NCI-H187 (cell line): ENCODE data around the gene PRPF40B.
"Not testable (repeated sequence)": the region's sequence is repeated elsewhere in the genome, so short reads cannot be mapped to it uniquely, and the experiment has no call there.

Experiments used
- DNase-seq, 2 experiments: peaks; one replicate each; lab custom pipeline; 2025; lab: John Stamatoyannopoulos, UW

PRPF40B gene

DNA sequence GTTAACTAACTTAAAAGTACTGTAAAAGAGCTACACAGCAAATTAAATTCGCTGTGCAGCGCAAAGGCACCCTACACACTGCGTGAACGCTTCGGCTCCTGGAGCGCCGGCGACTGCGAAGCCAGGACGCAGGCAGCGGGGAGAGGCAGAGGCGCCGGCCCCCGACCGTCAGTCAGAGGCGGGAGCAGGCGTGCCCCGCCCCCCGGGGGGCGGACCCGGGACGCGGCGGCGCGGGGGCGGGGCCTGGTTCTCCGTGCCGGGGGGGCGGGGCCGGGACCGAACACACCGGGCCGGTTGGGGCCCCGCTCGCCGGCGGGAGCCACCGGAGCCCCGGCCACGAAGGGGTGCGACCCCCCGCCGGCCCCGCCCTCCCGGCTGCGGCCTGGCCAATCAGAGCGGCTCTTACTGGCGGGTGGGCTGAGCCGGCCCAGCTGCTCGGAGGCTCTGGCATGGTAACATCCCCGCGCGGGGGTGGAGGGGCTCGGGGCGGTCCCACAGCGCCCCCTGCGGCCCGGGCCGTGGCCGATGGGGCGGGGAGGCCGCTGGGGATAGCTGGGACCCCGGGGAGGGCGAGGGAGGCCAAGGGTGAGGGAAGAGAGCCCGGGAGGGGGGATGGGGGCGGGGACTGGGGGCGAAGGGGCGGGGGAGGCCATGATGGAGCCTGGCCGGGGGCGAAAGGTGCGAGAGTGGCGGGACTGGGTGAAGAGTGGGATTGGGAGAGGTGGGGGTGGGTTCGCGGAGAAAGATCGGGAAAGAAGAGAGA lies at the start of gene PRPF40B:
Gene PRPF40B (plus strand): TSS at position 420 of the 763 bp plus-strand sequence. CDS start 30 bp downstream, at position 450.
- peak; percentile 76 to 86 for DNase-seq

DNA sequence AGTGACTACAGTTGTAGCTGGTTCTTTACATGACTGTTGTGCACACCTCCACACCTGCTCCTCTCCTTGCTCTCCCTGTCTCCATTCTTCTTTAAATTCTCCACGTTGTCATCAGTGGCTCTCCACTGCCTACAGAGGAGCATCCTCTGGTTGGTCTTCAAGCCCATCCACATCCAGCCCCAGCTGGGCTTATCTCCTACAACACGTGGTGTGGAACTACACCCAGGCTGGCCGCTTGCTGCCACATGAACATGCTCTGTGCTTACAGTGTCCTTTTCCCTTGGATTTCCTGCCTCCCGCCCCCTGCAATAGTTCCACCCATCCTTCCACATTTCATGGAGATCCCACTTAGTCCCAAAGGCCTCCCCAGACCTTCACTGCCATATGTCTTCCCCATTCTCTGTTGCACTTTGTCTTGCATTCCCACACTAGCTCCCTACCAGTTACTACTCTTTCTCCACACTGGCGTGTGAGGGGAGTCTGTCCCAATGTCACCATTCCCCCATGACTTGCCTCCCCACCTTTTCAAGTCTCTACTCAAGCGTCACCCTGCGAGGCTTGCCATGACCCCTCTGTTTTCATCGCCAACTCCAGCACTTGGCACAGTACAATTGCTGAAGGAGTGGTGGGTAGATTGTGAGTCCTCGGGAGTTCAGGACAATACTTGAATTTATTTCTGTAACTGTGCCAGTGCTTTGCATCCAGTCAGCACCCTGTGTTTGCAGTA lies 45.6 kb upstream of the PRPF40B start:
- DNase-seq, result no peak

DNA sequence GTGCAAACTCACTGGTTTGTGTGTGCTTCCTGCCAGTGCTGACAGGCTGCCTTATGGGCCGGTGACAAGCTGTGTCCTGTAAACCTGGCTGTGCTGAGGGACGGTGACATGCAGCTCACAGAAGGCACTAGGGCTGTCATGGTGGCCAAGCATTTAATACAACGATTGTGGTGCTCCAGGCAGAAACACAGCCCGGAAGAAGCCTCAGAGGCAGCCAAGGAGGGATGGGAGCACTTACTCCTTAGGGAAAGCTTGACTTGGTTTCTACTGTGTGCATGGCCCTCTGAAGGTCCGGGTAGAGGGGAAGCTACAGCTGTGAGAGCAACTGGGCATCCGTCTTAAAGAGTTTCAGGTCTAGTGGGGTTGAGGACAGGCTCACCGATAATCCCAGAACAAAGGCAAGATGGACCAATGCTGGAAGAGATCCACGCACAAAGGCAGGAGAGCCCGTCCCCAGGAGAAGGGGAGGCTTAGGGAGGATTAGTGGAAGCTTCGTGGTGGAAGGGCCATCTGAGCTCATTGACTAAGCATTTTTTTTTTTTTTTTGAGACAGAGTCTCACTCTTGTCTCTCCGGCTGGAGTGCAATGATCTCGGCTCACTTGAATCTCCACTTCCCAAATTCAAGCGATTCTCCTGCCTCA lies 44.8 kb upstream of the PRPF40B start:
- no peak for DNase-seq

DNA sequence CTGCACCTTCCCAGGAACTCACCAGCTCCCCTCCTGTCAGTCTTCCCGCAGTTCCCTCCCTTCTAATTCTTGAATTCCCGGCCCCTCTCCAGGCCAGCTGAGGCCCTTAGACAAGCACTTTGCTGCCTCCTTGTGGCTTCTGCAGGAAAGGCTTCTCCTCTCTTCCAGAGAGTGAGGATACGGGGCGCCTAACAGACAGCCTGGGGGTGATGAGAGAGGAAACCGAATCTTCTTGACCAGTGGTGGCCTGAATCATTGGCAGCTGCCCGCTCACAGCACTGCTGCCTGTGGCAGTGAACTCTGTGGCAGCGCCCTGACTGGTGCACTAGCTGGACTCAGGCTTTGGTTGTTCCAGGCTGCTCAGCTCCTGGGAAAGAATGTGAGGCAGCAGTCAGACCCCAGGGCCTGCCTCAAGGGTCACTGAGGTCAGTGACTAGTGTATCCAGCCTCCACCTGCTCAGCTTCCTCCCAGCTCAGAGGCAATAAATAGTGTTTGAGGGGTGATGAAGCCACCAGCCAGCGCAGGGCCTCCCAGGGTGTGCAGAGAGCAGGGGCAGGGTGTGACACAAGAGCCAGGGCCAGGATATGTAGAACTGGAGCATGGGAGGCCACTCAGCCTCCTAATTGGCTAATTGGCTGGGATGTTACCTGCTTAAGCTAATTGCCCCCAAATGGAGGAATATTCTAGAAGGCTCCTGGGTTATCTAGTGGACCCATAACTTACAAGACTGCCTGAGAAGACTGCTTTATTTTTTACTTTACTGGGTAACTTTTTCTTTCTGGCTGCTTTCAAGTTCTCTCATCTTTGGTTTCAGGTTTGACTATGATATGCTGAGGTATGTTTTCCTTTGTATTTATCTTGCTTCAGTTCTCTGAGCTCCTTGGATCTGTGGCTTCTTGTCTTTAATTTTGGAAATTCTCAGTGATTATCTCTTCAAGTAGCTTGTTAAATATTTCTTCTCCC lies 42.5 kb upstream of the PRPF40B start:
- DNase-seq, result peak; percentile 35 to 84

DNA sequence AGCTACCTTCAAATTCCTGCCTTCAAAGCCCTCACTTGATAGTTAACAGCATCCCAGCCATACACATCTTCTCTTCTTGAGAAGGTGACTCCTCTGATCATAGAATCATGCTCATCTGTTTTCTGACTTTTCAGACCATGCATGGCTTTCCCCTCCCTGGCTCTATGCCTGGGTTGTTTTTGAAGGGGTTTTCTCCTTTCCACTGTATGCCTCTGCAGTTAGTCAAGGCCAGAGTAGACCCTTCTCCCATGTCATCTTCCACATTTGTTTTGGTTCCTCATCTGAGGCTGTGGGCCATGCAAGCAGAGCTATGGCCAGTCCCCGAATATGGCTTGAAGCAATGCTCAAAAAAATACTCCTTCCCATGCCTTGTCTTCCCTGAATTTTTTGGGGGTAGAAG lies 41.2 kb upstream of the PRPF40B start:
- DNase-seq, result no peak

DNA sequence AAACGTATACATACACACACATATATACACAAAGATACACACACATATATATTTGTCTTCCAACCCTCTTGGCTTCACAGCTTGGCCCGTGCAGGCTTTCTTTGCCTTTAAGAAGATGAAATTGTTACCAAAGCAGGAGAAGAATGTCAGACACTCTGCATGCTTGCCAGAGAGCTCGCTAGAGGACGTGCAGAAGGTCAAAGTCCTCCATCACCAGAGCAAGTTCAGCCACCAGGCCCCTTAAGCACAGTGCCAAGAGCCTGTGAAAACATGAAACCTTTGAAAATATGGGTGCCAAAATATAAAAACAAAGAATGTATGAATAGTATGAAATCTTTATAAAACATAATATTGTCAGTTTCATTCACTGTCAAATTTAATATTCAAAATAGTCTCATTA lies 40.5 kb upstream of the PRPF40B start:
- DNase-seq, result no peak

DNA sequence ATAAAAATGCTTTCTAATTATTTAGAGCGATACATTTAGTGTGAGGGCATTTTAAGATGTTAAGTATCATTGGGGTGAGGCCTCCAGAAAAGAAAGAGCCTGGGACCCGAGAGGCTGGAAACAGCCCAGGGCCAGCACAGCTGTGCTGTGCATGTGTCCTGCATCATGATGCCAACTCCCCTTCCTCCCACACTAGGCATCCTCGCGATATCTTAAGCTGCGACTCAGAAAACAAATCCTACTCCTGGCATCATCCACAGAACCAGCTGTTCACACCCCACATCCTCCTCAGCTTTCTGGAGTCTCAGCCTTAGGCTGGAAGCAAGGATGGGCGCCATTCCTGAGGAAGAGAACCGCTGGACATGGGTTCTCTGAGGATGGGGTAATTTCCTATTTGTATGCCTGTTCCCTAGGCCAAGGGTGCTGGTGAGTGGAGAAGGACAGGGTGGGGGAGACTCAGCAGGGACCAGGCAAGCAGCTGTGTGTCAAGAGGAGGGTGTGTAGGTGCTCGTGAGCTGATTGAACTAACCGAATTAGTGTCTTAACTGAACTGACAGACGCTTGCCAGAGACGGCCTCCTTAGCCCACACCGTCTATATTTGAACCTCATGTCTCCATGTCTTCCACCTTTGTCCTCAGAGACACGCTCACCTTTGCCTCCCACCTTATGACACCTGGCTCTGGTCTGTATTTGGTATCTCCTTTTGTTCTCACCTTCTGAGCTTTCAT lies 39.8 kb upstream of the PRPF40B start:
- DNase-seq, result no peak

DNA sequence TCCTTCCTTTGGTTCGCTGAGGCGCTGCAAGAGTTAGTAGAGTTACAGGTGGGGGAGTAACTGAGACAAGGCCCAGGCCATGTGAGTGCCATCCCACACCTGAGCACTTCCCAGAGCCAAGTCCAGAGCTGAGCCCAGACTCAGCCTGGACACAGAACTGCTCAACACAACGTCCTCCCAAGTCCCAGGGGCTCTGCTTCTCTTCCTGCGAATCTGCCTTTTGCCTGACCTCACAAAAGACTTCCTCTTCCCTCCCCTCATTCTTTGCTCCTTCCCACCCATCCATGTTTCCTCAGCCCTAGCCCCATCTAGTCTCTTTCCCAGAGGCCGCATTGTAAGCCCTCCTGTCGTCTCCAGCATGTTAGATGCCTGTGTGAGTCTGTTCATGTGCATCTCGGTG lies 38.8 kb upstream of the PRPF40B start:
- DNase-seq, result no peak

DNA sequence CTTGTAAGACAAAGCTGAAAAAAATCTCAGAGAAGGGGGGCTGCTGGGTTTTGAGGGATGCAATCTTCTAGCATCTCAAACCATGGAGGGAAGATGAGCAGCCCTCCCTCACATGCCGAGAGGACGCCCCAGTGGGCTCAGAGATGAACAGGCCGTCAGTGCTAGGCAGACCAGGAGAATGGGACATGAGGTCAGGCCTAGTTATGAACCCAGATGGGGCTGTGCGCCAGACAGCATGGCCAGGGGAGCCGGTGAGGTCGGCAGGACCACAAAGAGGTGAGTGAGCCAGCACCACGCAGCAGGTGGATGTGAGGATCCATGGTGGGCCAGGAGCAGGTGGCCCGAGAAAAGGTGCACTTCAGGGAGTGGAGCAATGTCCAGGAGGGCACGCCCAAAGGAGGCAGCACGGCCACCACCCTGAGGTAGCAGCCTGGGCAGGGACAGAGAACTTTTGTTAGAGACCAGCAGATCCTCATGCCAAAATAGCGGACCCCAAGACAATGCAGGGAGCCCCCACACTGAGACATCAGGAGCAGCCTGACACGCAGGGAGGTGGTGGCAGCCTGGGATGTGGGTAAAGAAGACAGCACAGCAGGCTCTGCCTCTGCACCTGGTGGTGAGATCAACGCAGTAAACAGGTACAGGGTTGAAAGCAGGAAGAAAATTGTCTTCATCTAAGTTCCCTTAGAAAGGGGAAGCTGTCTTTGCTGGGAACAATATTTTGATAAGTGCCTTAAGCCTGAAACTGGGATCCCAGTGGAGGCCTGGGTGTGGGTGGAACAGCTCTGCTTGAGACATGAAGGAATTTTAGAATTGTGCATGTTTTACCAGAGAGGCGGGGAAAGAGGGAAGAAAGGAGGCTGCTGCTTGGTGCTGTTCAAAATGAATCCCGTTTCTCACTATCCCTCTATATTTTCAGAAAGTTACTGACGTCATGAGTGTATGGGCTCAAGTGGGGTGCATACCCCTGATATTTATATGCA lies 37.6 kb upstream of the PRPF40B start:
- no peak for DNase-seq

DNA sequence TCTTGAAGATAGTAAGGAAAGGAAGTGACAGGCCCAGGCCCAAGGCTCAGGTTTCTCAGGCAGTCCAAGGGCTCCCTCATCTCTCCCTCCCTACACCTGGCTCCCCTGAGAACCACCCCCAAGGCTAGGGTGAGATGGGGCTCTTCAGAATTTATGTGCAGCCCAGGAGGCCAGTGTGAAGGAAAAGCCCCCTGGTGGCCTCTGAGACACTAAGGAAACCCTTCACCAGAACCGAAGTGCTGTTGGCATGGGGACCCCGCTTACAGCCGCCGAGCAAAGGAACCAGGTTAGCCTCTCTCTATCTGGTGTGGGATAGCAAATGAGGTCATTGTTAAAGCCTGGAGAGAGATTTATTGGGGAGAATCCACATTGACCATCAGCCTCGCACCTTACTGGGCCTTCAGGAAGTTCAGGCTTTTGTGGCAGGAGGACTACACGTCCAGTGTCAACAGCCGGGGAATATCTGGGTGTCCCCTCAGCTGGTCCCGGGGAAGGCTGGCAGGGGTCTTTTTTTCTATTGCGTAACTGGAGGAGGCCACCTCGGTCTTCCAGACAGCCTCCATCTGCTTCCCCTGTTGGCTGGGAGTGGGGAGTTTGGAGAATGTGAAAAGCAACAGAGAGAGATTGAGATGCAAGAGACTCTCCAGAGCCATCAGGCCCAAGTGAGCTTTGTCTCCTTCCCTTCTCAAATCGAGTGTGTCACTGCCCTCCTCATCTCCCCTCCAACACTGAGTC lies 36.0 kb upstream of the PRPF40B start:
- no peak for DNase-seq

DNA sequence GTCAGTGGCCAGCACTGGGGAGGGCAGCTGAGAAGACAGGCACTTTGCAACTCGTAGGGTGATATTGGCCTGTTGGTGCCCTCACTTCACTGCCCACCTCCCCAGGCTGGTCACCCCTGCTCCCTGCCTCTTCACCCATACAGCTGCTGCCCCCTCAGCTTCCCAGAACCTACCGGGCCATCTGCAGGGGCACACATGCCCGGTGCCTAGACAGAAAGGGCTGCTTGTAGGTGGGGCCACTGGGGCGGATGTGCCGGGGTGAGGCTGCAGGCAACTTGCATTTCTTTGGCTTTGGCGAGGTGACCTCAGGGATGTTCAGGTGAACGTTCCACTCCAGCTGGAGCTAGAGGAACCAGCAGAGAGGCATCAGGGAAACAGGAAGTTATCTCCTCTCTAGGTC lies 35.1 kb upstream of the PRPF40B start:
- no peak for DNase-seq

DNA sequence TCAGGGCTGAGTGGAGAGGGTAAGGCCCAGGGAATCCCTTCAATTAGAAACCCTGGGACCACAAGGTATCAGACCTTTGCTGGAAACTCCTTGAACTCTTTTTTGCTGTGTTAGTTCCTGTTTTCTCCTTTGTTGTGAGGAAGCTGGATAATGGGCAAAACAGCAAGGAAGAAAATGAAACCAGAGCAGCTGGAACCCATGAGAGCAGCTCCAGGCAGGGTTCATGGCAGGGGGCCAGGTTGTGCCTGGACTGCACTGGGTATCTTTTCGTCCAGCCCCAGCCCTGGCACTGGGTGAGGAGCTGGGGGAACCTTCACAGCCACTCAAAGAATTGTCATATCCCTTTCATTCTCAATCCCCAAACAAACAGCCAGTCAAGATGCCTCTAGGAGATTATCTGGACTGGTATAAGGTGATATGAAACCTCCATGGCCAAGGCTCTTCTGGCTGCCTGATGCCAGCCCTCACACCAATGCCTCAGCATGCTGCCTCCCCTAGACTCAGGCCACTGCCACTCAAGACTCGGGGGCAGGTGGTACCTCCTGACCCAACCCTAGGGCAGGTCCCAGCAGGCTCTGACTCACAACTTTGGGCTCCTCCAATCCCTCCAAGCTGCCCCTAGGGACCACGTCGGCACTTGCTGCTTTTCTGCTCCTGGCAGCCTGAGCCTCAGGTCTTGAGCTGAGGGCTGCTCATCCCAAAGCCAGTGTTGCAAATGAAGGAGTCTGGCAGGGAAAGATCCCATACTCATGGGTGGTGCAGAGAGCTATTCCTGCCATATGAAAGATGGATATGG lies 34.4 kb upstream of the PRPF40B start:
- DNase-seq, result no peak

DNA sequence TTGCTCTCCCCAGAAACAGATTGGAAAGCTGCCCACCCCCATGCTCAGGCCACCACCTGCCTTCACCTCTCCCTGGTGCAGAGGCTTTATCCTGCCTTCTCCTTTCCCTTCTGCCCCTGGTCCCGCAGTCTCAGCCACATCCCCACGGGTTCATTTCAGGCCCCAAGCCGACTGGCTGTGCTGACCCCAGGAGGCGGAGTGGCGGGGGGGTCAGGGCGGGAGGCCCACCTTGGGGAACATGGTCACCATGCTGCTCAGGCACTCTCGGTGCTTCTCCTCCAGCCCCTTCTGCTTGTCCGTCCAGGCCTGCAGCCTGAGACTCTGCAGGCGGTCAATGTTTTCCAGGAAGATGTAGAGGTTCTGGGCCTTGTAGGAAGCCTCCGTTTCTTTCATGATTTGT lies 24.8 kb upstream of the PRPF40B start:
- DNase-seq, result no peak

DNA sequence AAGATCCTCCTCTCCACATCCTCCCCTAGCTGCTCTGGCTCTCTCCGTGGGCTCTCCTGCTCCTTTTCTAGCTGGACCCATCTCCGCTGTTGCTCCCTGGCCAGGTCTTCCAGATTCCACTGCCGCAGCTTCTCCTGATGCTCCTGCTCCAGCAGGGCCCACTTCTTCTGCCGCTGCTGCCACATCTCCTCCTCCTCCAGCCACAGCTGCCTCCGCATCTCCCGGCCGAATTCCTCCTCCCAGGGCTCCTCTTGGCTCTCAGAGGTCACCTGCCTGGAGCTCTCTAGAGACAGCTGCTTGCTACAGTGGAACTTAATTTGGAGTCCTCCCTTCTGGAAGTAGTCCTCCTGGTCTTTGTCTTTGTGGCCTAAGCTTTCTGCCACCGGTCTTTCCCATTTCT lies 23.4 kb upstream of the PRPF40B start:
- DNase-seq, result no peak

DNA sequence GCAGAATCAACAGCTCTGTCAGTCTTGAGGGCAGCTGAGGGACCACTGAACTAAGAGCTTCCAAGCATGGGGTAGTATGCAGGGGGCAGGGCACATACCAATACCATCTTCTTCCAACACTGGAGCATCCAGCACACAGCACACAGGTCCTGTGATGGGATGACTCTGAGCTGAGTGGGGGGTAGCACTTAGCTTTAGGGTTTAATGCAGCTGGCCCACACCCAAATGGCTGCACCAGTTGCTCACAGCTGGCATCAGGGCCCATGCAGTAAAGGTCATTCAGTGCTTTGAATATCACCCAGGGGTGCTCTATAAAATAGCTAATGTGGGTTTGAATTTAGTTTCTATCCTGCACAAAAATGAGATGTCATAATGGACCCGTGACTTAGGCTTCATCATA lies 19.6 kb upstream of the PRPF40B start:
- DNase-seq, result no peak

DNA sequence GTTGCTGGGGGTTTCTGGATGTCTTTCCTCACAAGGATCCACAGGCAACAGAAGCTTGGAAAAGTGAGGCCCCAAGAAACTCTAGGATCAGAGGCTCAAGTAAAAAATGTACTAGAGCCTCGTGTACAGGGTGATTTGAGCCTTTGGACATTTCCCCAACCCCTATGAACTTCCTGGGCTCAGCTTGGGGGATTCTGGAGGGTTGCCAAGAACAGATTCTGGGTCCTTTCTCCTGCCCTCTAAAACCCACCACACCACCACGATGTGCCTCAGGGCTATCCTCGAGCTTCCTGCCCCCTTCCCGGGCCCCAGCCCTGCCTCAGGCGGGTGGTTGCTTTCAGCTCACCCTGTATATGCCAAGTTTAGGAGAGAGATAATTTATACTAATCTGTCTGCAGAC lies 18.5 kb upstream of the PRPF40B start:
- no peak for DNase-seq

DNA sequence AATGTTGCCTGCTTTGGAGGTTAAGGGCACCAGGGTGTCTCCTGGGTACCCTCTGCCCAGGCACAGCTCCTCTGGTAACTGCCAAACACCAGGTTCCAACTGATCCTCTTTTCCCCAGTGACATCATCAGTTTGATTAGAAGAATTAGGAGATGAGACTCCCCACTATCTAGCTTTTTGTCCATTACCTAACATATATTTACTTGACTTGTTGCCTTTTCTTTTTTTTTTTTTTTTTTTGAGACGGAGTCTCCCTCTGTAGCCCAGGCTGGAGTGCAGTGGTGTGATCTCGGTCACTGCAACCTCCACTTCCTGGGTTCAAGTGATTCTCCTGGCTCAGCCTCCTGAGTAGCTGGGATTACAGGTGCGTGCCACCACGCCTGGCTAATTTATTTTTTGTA lies 17.8 kb upstream of the PRPF40B start, which contains the start of gene FAM186B:
Gene FAM186B (minus strand): TSS at position 101 of the 400 bp plus-strand sequence. CDS start 162 bp downstream, outside the sequence.
- not testable (repeated sequence) for DNase-seq
